OCI-LY3 (cell line): ENCODE data around the gene GSK3B.

Experiments
- EZH2phosphoT487 ChIP-seq: fragments of 200-600 bp; shearing (Covaris generic); IDR thresholded peaks from 2 replicates; pipeline ENCODE4 v1.6.1; 2018; ENCODE audit warnings: antibody characterized with exemption, mixed run types, low read depth
- TF ChIP-seq, protein P1 (sequence below): fragments of 200-600, 300-600 bp; sonication (generic); IDR thresholded peaks from 2 replicates; pipeline ENCODE4 v1.5.1; 2014; ENCODE audit warnings: antibody characterized with exemption, low read length, low read depth

- TF ChIP-seq, protein P1, sequence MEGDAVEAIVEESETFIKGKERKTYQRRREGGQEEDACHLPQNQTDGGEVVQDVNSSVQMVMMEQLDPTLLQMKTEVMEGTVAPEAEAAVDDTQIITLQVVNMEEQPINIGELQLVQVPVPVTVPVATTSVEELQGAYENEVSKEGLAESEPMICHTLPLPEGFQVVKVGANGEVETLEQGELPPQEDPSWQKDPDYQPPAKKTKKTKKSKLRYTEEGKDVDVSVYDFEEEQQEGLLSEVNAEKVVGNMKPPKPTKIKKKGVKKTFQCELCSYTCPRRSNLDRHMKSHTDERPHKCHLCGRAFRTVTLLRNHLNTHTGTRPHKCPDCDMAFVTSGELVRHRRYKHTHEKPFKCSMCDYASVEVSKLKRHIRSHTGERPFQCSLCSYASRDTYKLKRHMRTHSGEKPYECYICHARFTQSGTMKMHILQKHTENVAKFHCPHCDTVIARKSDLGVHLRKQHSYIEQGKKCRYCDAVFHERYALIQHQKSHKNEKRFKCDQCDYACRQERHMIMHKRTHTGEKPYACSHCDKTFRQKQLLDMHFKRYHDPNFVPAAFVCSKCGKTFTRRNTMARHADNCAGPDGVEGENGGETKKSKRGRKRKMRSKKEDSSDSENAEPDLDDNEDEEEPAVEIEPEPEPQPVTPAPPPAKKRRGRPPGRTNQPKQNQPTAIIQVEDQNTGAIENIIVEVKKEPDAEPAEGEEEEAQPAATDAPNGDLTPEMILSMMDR = no peak
- no peak for TF ChIP-seq EZH2phosphoT487
Measured at GRCh38 chr3:119981386-119981785, 112.9 kb downstream of the GSK3B start.
